HepG2 (cell line): Measurements from ENCODE around the gene FBXO44. TPM values are rescaled to one million over a fixed set of nuclear protein-coding genes. Genes with fewer than 3 reads are reported as not detected.

ENCODE experiments used
- FOXA3 ChIP-seq: IDR thresholded peaks from 2 replicates; pipeline ENCODE4 v1.6.1; 2016; ENCODE audit warnings: missing genetic modification reagents, missing compliant biosample characterization
- GRHL1 ChIP-seq: sonication (generic); formaldehyde crosslinking; conservative IDR thresholded peaks from 2 replicates; pipeline ENCODE4 v1.8.0; 2022; ENCODE audit warnings: missing genetic modification reagents
- HNRNPK ChIP-seq: fragments of 200-400 bp; formaldehyde crosslinking; IDR thresholded peaks from 2 replicates; pipeline ENCODE4 v1.6.1; 2018; ENCODE audit warnings: low read length, low read depth, moderate library complexity, mild to moderate bottlenecking; ENCODE audit not compliant: poor library complexity, severe bottlenecking
- KDM2A ChIP-seq: sonication (generic); formaldehyde crosslinking; IDR thresholded peaks from 2 replicates; pipeline ENCODE4 v1.4.0; 2020; ENCODE audit warnings: low read depth, missing genetic modification reagents, borderline replicate concordance
- LCORL ChIP-seq, 2 experiments: fragments of 450-650 bp in 1 of 2; sonication (generic) in 1 of 2; formaldehyde crosslinking in 1 of 2; IDR thresholded peaks; 2 replicates each; pipeline versions ENCODE4 v1.5.0 to v1.6.1; 2017 to 2020; ENCODE audit warnings: antibody characterized with exemption in 1 of 2, missing genetic modification reagents in 1 of 2
- MAZ ChIP-seq, 2 experiments: sonication (generic) in 1 of 2; formaldehyde crosslinking in 1 of 2; IDR thresholded peaks; 2 replicates each; pipeline versions ENCODE4 v1.5.0 to v1.6.1; 2012 to 2020; ENCODE audit warnings: low read depth in 2 of 2, mild to moderate bottlenecking in 2 of 2, borderline replicate concordance in 1 of 2, improper control_type of control experiment in 1 of 2, low read length in 1 of 2, missing genetic modification reagents in 1 of 2, moderate library complexity in 1 of 2
- MIER3 ChIP-seq: IDR thresholded peaks from 2 replicates; pipeline ENCODE4 v1.6.1; 2016; ENCODE audit warnings: missing compliant biosample characterization, borderline replicate concordance
- NRL ChIP-seq: sonication (generic); formaldehyde crosslinking; IDR thresholded peaks from 2 replicates; pipeline ENCODE4 v1.5.0; 2020; ENCODE audit warnings: missing genetic modification reagents, mild to moderate bottlenecking, moderate library complexity, borderline replicate concordance
- PHF21A ChIP-seq: sonication (generic); formaldehyde crosslinking; IDR thresholded peaks from 2 replicates; pipeline ENCODE4 v1.5.0; 2020; ENCODE audit warnings: mild to moderate bottlenecking, missing genetic modification reagents
- REPIN1 ChIP-seq: sonication (generic); formaldehyde crosslinking; IDR thresholded peaks from 2 replicates; pipeline ENCODE4 v1.8.0; 2022; ENCODE audit warnings: missing genetic modification reagents, low read depth, mild to moderate bottlenecking, borderline replicate concordance
- SCMH1 ChIP-seq: sonication (generic); formaldehyde crosslinking; IDR thresholded peaks from 2 replicates; pipeline ENCODE4 v1.9.0; 2021; ENCODE audit warnings: missing genetic modification reagents, mild to moderate bottlenecking, borderline replicate concordance
- SRF ChIP-seq: IDR thresholded peaks from 2 replicates; pipeline ENCODE4 v1.6.1; 2011; ENCODE audit warnings: mild to moderate bottlenecking, low read depth, low read length, moderate library complexity
- TEAD3 ChIP-seq: optimal IDR thresholded peaks from 2 replicates; pipeline ENCODE3; 2016; ENCODE audit warnings: borderline replicate concordance
- THAP11 ChIP-seq: IDR thresholded peaks from 2 replicates; pipeline ENCODE4 v1.6.1; 2016; ENCODE audit warnings: missing biosample characterization, missing genetic modification reagents
- ZBTB20 ChIP-seq: sonication (generic); formaldehyde crosslinking; IDR thresholded peaks from 2 replicates; pipeline ENCODE4 v1.8.1; 2023; ENCODE audit warnings: missing genetic modification reagents, low read depth, mild to moderate bottlenecking, borderline replicate concordance
- ZFX ChIP-seq: sonication (generic); formaldehyde crosslinking; IDR thresholded peaks from 2 replicates; pipeline ENCODE4 v1.4.0; 2020; ENCODE audit warnings: mild to moderate bottlenecking, low read depth, missing genetic modification reagents, moderate library complexity
- ZMAT3 ChIP-seq: sonication (generic); formaldehyde crosslinking; conservative IDR thresholded peaks from 2 replicates; pipeline ENCODE4 v1.7.0; 2021; ENCODE audit warnings: missing genetic modification reagents
- ZMYM4 ChIP-seq: sonication (generic); formaldehyde crosslinking; IDR thresholded peaks from 2 replicates; pipeline ENCODE4 v1.8.1; 2023; ENCODE audit warnings: mild to moderate bottlenecking, missing genetic modification reagents
- ZNF547 ChIP-seq: sonication (generic); formaldehyde crosslinking; IDR thresholded peaks from 2 replicates; pipeline ENCODE4 v1.5.1; 2020; ENCODE audit warnings: mild to moderate bottlenecking, missing genetic modification reagents
- ZNF556 ChIP-seq: sonication (generic); formaldehyde crosslinking; IDR thresholded peaks from 2 replicates; pipeline ENCODE4 v1.4.0; 2020; ENCODE audit warnings: mild to moderate bottlenecking, missing genetic modification reagents, borderline replicate concordance
- ZNF615 ChIP-seq: sonication (generic); formaldehyde crosslinking; IDR thresholded peaks from 2 replicates; pipeline ENCODE4 v1.5.0; 2020; ENCODE audit warnings: mild to moderate bottlenecking, missing genetic modification reagents, borderline replicate concordance
- ZNF770 ChIP-seq: sonication (generic); formaldehyde crosslinking; IDR thresholded peaks from 2 replicates; pipeline ENCODE4 v1.5.0; 2020; ENCODE audit warnings: mild to moderate bottlenecking, missing genetic modification reagents
- ZNF777 ChIP-seq: sonication (generic); formaldehyde crosslinking; IDR thresholded peaks from 2 replicates; pipeline ENCODE4 v1.4.0; 2020; ENCODE audit warnings: missing genetic modification reagents
- polyA plus RNA-seq, 8 experiments: library from polyadenylated mRNA; depleted of rRNA in 3 of 8; stranded (reverse) in 7 of 8; unstranded in 1 of 8; fragments of >200 nt; fragmentation: Illumina TruSeq in 4 of 8; extraction: Trizol in 4 of 8; gene quantifications; 2 replicates each; pipeline versions ENCODE4 v1.2.1 to v1.2.3, GENCODE V29; 2011 to 2016; ENCODE audit warnings: low read depth in 4 of 8, missing spikeins in 1 of 8, mixed read lengths in 1 of 8; ENCODE audit not compliant: insufficient read depth in 1 of 8
- total RNA-seq, 5 experiments: library from RNA; depleted of rRNA; stranded (reverse); fragments of >200 nt; fragmentation: Illumina TruSeq; extraction: Trizol; gene quantifications; 2 replicates each; pipeline ENCODE4 v1.2.3, GENCODE V29; 2016; ENCODE audit warnings: low read depth in 1 of 5

FBXO44 gene
- total and polyA plus RNA-seq, 2 of the 13 experiments (the other 11 are each of a cell fraction or from before 2014, with no cell fraction given) = 22.4 to 27.9 TPM

- TF ChIP-seq GRHL1 (CRISPR knock-in tag) (no peak), ZMAT3 (peak; percentile 60; the same call in 1 of the 2 replicates), ZFX (peak; percentile 84), PHF21A (CRISPR knock-in tag) (peak; percentile 63), ZNF777 (CRISPR knock-in tag) (no peak; the same call in 1 of the 2 replicates), ZNF770 (peak; percentile 64), KDM2A (peak; percentile 67; the same call in 1 of the 2 replicates), ZNF556 (peak; percentile 66; the same call in 1 of the 2 replicates), TEAD3 (CRISPR knock-in tag) (peak; percentile 61), LCORL (IDR thresholded peaks at IDR 0.05) (no peak), LCORL (CRISPR knock-in tag; IDR thresholded peaks at IDR 0.05) (peak; percentile 78), SRF (peak; percentile 61; the same call in 1 of the 2 replicates), REPIN1 (peak; percentile 78; the same call in 1 of the 2 replicates), MIER3 (CRISPR knock-in tag) (0 out of 2 replicates have a peak, but pooled peaks have one; percentile 46), MAZ (IDR thresholded peaks at IDR 0.05; ENCODE audit: borderline replicate concordance, low read depth, low read length) (peak; percentile 69; the same call in 1 of the 2 replicates), MAZ (CRISPR knock-in tag; IDR thresholded peaks at IDR 0.05; ENCODE audit: low read depth) (peak; percentile 86), ZNF615 (CRISPR knock-in tag) (no peak), HNRNPK (peak; percentile 76), ZMYM4 (CRISPR knock-in tag) (peak; percentile 94), SCMH1 (CRISPR knock-in tag) (no peak), NRL (no peak), ZBTB20 (no peak), FOXA3 (peak; percentile 33; the same call in 1 of the 2 replicates), THAP11 (peak; percentile 60), ZNF547 (CRISPR knock-in tag) (peak; percentile 24; the same call in 1 of the 2 replicates)
These were observed 26.5 kb downstream of the FBXO44 start, which contains the start of gene MAD2L2 (continued) for GRCh38 chr1:11681071-11681771.
